ENCODE measurements around the gene IMPG1. TPM values are rescaled to one million over a fixed set of nuclear protein-coding genes. Genes with fewer than 3 reads are reported as not detected.
A peak's percentile ranks its signal among the peaks of the same experiment; 100 is the strongest.

Gene IMPG1
- polyA plus RNA-seq, 1 experiment = not detected

DNA sequence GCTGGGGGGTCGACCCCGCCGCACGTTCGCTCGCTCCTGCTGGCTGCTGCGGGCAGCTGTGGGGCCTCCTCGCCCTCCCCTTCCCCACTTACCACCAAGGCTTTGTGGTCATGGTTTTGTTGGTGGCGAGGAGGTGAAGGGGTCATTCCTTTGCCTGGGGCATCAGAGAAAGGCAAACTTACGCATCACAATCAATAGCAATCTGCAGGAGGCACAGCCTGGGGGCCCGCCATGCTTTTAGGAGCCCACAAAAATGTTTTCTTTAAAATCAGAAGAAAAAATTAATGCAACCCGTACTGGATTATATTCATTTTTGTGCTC is 137.0 kb downstream of the IMPG1 start:
- DNase-seq (ENCODE audit: low read depth, low spot score) = no peak
- peaks cover 10% of the 10 kb centered on the region for H3K27me3 ChIP-seq (ENCODE audit: control insufficient read depth, insufficient read depth, low read length)
- CTCF ChIA-PET = interaction anchor here (0.5 to 3.1 kb wide), 16 partner anchors 10 to 1531 kb away, joined by 3 to 42 read pairs (median 6); no protein-coding TSS in a partner anchor
- H3K4me3 ChIP-seq (ENCODE audit: low read depth, low read length) = peak overlapping the region; percentile 58
- POLR2A ChIA-PET = interaction anchor here (1.0 kb wide), 1 partner anchor 80 kb away, joined by 3 read pairs; no protein-coding TSS in a partner anchor
- no peaks in the 10 kb centered on the region; the same call in 1 of the 2 replicates for H3K9me3 ChIP-seq (ENCODE audit: control insufficient read depth, insufficient read depth, low read length)
- H3K27ac ChIP-seq (ENCODE audit: low read depth, low read length) = no peak overlapping the region
- TF ChIP-seq, protein P1, sequence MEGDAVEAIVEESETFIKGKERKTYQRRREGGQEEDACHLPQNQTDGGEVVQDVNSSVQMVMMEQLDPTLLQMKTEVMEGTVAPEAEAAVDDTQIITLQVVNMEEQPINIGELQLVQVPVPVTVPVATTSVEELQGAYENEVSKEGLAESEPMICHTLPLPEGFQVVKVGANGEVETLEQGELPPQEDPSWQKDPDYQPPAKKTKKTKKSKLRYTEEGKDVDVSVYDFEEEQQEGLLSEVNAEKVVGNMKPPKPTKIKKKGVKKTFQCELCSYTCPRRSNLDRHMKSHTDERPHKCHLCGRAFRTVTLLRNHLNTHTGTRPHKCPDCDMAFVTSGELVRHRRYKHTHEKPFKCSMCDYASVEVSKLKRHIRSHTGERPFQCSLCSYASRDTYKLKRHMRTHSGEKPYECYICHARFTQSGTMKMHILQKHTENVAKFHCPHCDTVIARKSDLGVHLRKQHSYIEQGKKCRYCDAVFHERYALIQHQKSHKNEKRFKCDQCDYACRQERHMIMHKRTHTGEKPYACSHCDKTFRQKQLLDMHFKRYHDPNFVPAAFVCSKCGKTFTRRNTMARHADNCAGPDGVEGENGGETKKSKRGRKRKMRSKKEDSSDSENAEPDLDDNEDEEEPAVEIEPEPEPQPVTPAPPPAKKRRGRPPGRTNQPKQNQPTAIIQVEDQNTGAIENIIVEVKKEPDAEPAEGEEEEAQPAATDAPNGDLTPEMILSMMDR (IDR thresholded peaks at IDR 0.05; ENCODE audit: low read depth, low read length) = no peak

DNA sequence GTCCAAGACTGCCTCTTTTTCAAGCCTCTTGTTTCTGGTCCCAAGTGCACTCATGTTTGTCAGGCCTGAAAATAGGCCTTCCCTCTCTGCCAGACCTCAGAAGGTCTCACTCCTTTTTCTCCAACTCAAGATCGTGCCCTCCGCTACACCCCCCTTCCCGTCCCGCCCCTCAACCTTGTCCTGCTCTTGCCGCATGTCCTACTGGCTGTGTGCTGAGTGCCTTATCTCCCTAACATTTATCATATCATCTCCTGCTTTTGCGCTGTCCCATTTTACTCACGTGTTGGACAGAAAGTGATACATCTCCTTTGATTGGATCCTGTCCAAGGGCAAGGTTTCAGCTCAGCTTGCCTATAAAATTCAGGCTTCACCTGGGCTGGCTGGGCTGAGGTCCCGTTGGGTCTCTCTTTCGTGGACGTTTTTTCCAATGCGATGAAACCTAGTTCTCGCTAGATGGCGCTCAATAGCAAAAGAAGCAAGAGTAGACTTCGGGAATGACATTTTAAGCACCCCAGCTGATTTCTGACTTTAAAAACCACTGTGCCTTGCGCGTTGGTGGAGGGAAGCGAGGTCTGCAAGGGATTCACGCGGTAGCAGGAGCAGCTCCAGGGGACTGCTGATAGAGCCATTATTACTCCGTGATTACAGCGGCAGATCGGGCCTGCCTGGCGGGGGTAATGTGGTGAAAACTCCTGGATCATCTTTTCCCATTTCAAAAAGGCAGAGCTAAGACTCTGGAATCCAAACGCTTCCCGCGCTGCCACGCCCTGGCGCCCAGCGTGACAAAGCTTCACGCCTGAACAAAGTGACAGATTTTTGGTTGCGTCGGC is 137.6 kb downstream of the IMPG1 start:
- H3K27me3 ChIP-seq (ENCODE audit: control insufficient read depth, insufficient read depth, low read length) = peaks cover 10% of the 10 kb centered on the region
- no peak overlapping the region for H3K27ac ChIP-seq (ENCODE audit: low read depth, low read length)
- no peaks in the 10 kb centered on the region; the same call in 1 of the 2 replicates for H3K9me3 ChIP-seq (ENCODE audit: control insufficient read depth, insufficient read depth, low read length)
- ChIA-PET CTCF (interaction anchor here (0.5 to 3.1 kb wide), 22 partner anchors 8 to 1532 kb away, joined by 3 to 42 read pairs (median 4); no protein-coding TSS in a partner anchor), POLR2A (interaction anchor here (1.0 kb wide), 1 partner anchor 79 kb away, joined by 3 read pairs; no protein-coding TSS in a partner anchor)
- TF ChIP-seq, protein P1 (IDR thresholded peaks at IDR 0.05; ENCODE audit: low read depth, low read length) = peak; percentile 84
- peak; percentile 55 for DNase-seq (ENCODE audit: low read depth, low spot score)
- H3K4me3 ChIP-seq (ENCODE audit: low read depth, low read length) = peak overlapping the region; percentile 58

DNA sequence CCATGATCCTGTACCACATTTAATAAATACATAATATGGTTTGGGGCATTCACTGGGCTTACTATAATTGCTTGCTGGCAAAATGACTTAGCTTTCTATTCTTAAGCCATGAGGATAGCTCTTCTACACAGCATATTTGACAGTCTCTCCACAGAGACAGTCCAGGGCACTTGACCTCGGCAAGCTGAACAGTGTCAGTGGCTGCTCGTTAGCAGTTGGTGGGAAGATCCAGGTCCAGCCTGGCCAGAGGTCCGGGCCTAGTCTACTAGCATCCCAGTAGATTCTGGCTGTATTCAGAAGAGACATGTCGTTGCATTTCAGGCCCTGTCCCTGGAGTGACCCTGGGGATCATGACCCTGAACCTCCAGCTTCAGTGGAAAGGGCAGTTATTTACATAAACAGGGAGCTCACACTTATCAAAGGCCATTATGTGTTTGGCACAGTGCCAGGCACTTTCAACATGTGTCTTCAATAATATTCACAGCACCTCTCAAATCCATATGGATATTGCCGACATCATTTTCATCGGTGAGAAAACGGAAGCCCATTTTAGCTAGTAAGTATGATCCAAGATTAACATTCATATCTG is 139.0 kb downstream of the IMPG1 start:
- Histone ChIP-seq H3K27me3 (ENCODE audit: control insufficient read depth, insufficient read depth, low read length) (peaks cover 7% of the 10 kb centered on the region), H3K4me3 (ENCODE audit: low read depth, low read length) (no peak overlapping the region), H3K9me3 (ENCODE audit: control insufficient read depth, insufficient read depth, low read length) (no peaks in the 10 kb centered on the region; the same call in 1 of the 2 replicates), H3K27ac (ENCODE audit: low read depth, low read length) (no peak overlapping the region)
- TF ChIP-seq, protein P1 (IDR thresholded peaks at IDR 0.05; ENCODE audit: low read depth, low read length) = no peak
- POLR2A ChIA-PET = no interaction called here
- CTCF ChIA-PET = interaction anchor here (0.9 to 3.1 kb wide), 13 partner anchors 9 to 1533 kb away, joined by 3 to 42 read pairs (median 6); no protein-coding TSS in a partner anchor
- no peak for DNase-seq (ENCODE audit: low read depth, low spot score)

DNA sequence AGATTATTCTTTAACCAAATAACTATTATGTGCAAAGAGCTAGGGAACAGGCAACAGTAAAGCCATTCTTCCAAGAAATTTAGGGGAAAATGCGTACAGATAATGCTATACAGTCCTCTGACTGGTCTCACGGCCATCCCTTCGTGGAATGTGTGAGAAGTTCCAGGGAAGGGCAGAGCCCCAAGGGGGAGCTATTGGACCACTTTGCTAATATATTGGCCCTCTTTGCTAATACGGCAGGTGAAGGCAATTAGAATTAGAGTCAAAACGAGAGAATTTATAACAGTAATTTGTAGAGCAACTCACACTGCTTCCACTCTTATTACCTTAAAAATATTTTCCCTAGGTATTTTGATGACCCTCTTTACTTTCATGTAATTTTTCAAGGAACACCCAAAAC is 140.4 kb downstream of the IMPG1 start:
- H3K4me3 ChIP-seq (ENCODE audit: low read depth, low read length) = no peak overlapping the region
- TF ChIP-seq, protein P1 (IDR thresholded peaks at IDR 0.05; ENCODE audit: low read depth, low read length) = peak; percentile 70
- CTCF ChIA-PET = interaction anchor here (0.7 to 2.9 kb wide), 16 partner anchors 11 to 1534 kb away, joined by 3 to 36 read pairs (median 4); no protein-coding TSS in a partner anchor
- peaks cover 7% of the 10 kb centered on the region for H3K27me3 ChIP-seq (ENCODE audit: control insufficient read depth, insufficient read depth, low read length)
- no peaks in the 10 kb centered on the region; the same call in 1 of the 2 replicates for H3K9me3 ChIP-seq (ENCODE audit: control insufficient read depth, insufficient read depth, low read length)
- DNase-seq (ENCODE audit: low read depth, low spot score) = no peak
- POLR2A ChIA-PET = no interaction called here
- H3K27ac ChIP-seq (ENCODE audit: low read depth, low read length) = no peak overlapping the region
